Neural progenitor cell (in vitro differentiated cells): Measurements from ENCODE around the gene CLTRN. TPM values are rescaled to one million over a fixed set of nuclear protein-coding genes. Genes with fewer than 3 reads are reported as not detected.

Experiments used
- DNase-seq: peaks from one replicate; pipeline ENCODE4 v3.0.0-alpha.2; 2016; ENCODE audit warnings: low spot score
- H2AFZ ChIP-seq: fragments of 200-600 bp; sonication (generic); replicated peaks from 2 replicates; pipeline ENCODE4 v1.6.1; 2016; ENCODE audit warnings: antibody characterized with exemption
- H3F3A ChIP-seq: fragments of 200-600 bp; sonication (generic); 2 replicates; pipeline ENCODE4 v1.6.1; 2016; ENCODE audit warnings: antibody characterized with exemption, low read depth
- H3K27ac ChIP-seq: fragments of 200-600 bp; sonication (generic); 2 replicates; pipeline ENCODE4 v1.5.1; 2016; ENCODE audit warnings: mild to moderate bottlenecking
- H3K27me3 ChIP-seq: fragments of 200-600 bp; sonication (generic); 2 replicates; pipeline ENCODE4 v1.6.1; 2016; ENCODE audit warnings: mild to moderate bottlenecking, moderate library complexity
- H3K36me3 ChIP-seq: fragments of 200-600 bp; sonication (generic); 2 replicates; pipeline ENCODE4 v1.5.1; 2016
- H3K4me1 ChIP-seq: fragments of 200-600 bp; sonication (generic); 2 replicates; pipeline ENCODE4 v1.6.1; 2016; ENCODE audit warnings: mixed run types
- H3K4me2 ChIP-seq: fragments of 200-600 bp; sonication (generic); 2 replicates; pipeline ENCODE4 v1.6.1; 2016
- H3K4me3 ChIP-seq: fragments of 200-600 bp; sonication (generic); 2 replicates; pipeline ENCODE4 v1.5.1; 2016
- H3K79me2 ChIP-seq: fragments of 200-600 bp; sonication (generic); 2 replicates; pipeline ENCODE4 v1.6.1; 2016; ENCODE audit warnings: low read depth
- H3K9ac ChIP-seq: fragments of 200-600 bp; sonication (generic); 2 replicates; pipeline ENCODE4 v1.6.1; 2016
- H3K9me3 ChIP-seq: fragments of 200-600 bp; sonication (generic); 2 replicates; pipeline ENCODE4 v1.5.1; 2016; ENCODE audit warnings: low read depth
- H4K20me1 ChIP-seq: fragments of 200-600 bp; sonication (generic); 2 replicates; pipeline ENCODE4 v1.6.1; 2016; ENCODE audit warnings: low read depth
- H3K27ac Mint-ChIP-seq: 3 replicates; pipeline ENCODE4 v1.8.0; 2021; ENCODE audit warnings: mixed read lengths
- H3K27me3 Mint-ChIP-seq: 2 replicates; pipeline ENCODE4 v1.8.0; 2022; ENCODE audit warnings: low read depth, mild to moderate bottlenecking, inconsistent platforms, moderate library complexity, mixed read lengths; ENCODE audit not compliant: insufficient read depth
- H3K36me3 Mint-ChIP-seq: 3 replicates; pipeline ENCODE4 v1.8.0; 2021; ENCODE audit warnings: mixed read lengths
- H3K4me1 Mint-ChIP-seq: 3 replicates; pipeline ENCODE4 v1.8.0; 2021; ENCODE audit warnings: mixed read lengths
- H3K4me3 Mint-ChIP-seq: 3 replicates; pipeline ENCODE4 v1.8.0; 2021; ENCODE audit warnings: mild to moderate bottlenecking, moderate library complexity, mixed read lengths
- H3K9me3 Mint-ChIP-seq: 3 replicates; pipeline ENCODE4 v1.8.0; 2020; ENCODE audit warnings: mixed read lengths
- CTCF ChIP-seq: fragments of 200-600 bp; sonication (generic); IDR thresholded peaks from 2 replicates; pipeline ENCODE4 v1.5.1; 2017; ENCODE audit warnings: antibody characterized with exemption, mild to moderate bottlenecking
- EZH2 ChIP-seq: fragments of 200-600 bp; sonication (generic); IDR thresholded peaks from 2 replicates; pipeline ENCODE4 v1.6.1; 2017; ENCODE audit warnings: antibody characterized with exemption, mild to moderate bottlenecking, moderate library complexity
- EZH2phosphoT487 ChIP-seq: fragments of 200-600 bp; sonication (generic); IDR thresholded peaks from 2 replicates; pipeline ENCODE4 v1.6.1; 2017; ENCODE audit warnings: antibody characterized with exemption
- total RNA-seq: library from RNA; depleted of rRNA; stranded (reverse); fragments of >200 nt; gene quantifications from 2 replicates; pipeline ENCODE4 v1.2.3, GENCODE V29; 2015; ENCODE audit warnings: low replicate concordance

The CLTRN gene
- total RNA-seq, 1 donor from 2014 or later: 3.5 TPM

GRCh38 chrX:15605226-15605625 is 59.4 kb downstream of the CLTRN start:
- Histone ChIP-seq H3K36me3 (no peaks in the 10 kb centered on the region), H3K4me3 (no peak overlapping the region), H3K9me3 (no peaks in the 10 kb centered on the region), H3K27ac (no peak overlapping the region), H3K4me1 (no peaks in the 10 kb centered on the region), H3K27me3 (no peaks in the 10 kb centered on the region), H3K9ac (no peak overlapping the region), H3F3A (no peaks in the 10 kb centered on the region), H3K79me2 (no peaks in the 10 kb centered on the region), H2AFZ (no peak overlapping the region), H3K4me2 (no peak overlapping the region), H4K20me1 (no peaks in the 10 kb centered on the region)
- Mint-ChIP-seq H3K4me3 (no peak overlapping the region), H3K27ac (no peak overlapping the region), H3K36me3 (no peaks in the 10 kb centered on the region), H3K4me1 (no peaks in the 10 kb centered on the region), H3K27me3 (no peaks in the 10 kb centered on the region), H3K9me3 (no peaks in the 10 kb centered on the region)
- TF ChIP-seq CTCF: no peak
- TF ChIP-seq EZH2: no peak
- TF ChIP-seq EZH2phosphoT487: no peak
- no peak for DNase-seq

- no peak overlapping the region for H3K27ac ChIP-seq
- Mint-ChIP-seq H3K27ac (no peak overlapping the region), H3K4me1 (no peaks in the 10 kb centered on the region), H3K27me3 (no peaks in the 10 kb centered on the region), H3K9me3 (no peaks in the 10 kb centered on the region), H3K4me3 (no peak overlapping the region), H3K36me3 (no peaks in the 10 kb centered on the region)
- H3K36me3 ChIP-seq: no peaks in the 10 kb centered on the region
- H3K4me1 ChIP-seq: no peaks in the 10 kb centered on the region
- peak overlapping the region; percentile 11 for H2AFZ ChIP-seq
- no peaks in the 10 kb centered on the region for H4K20me1 ChIP-seq
- no peak overlapping the region for H3K4me2 ChIP-seq
- H3K4me3 ChIP-seq: no peak overlapping the region
- H3K9me3 ChIP-seq: no peaks in the 10 kb centered on the region
- no peaks in the 10 kb centered on the region for H3K79me2 ChIP-seq
- H3K9ac ChIP-seq: no peak overlapping the region
- DNase-seq: no peak
- H3K27me3 ChIP-seq: no peaks in the 10 kb centered on the region
- TF ChIP-seq EZH2phosphoT487: no peak
- TF ChIP-seq CTCF: no peak
- TF ChIP-seq EZH2: no peak
- no peaks in the 10 kb centered on the region for H3F3A ChIP-seq
Observed at GRCh38 chrX:15602761-15603160, 61.8 kb downstream of the CLTRN start.

- no peak for DNase-seq
- H3K36me3 Mint-ChIP-seq: no peaks in the 10 kb centered on the region
- H3K27ac Mint-ChIP-seq: no peak overlapping the region
Observed at GRCh38 chrX:15601932-15602331, 62.7 kb downstream of the CLTRN start.

More at GRCh38 chrX:15601932-15602331, 62.7 kb downstream of the CLTRN start:
- Mint-ChIP-seq H3K27me3 (no peaks in the 10 kb centered on the region), H3K4me1 (no peaks in the 10 kb centered on the region), H3K9me3 (no peaks in the 10 kb centered on the region), H3K4me3 (no peak overlapping the region)
- Histone ChIP-seq H3K79me2 (no peaks in the 10 kb centered on the region), H3F3A (no peaks in the 10 kb centered on the region), H3K9me3 (no peaks in the 10 kb centered on the region), H3K27me3 (no peaks in the 10 kb centered on the region), H3K9ac (no peak overlapping the region), H4K20me1 (no peaks in the 10 kb centered on the region), H2AFZ (no peak overlapping the region), H3K36me3 (no peaks in the 10 kb centered on the region), H3K27ac (no peak overlapping the region), H3K4me3 (no peak overlapping the region), H3K4me1 (no peaks in the 10 kb centered on the region), H3K4me2 (no peak overlapping the region)
- TF ChIP-seq EZH2phosphoT487 (no peak), EZH2 (no peak), CTCF (no peak)
